Common myeloid progenitor, CD34-positive (primary cell): ENCODE measurements around the gene CBX2.
"Not testable (repeated sequence)": the region's sequence is repeated elsewhere in the genome, so short reads cannot be mapped to it uniquely, and the experiment has no call there.

Source experiments
- CTCF ChIA-PET: fragments of 350-600 bp; sonication (Branson Sonifier 250); formaldehyde crosslinking; loops from one replicate; lab custom pipeline; 2021; ENCODE audit warnings: antibody characterized with exemption; lab: Charles Lee
- POLR2A ChIA-PET: fragments of 350-600 bp; sonication (Branson Sonifier 250); formaldehyde crosslinking; loops from one replicate; lab custom pipeline; 2021; ENCODE audit warnings: antibody characterized with exemption; lab: Charles Lee
- DNase-seq, 3 donors: peaks; one replicate each; pipeline versions ENCODE4 v3.0.0 to v3.0.0-alpha.2; 2013
- H3K27ac ChIP-seq, 2 experiments: 1 replicate in 1 of 2; 2 replicates in 1 of 2; pipeline ENCODE4 v1.7.0; 2013; ENCODE audit warnings: inconsistent platforms in 2 of 2, low read length in 2 of 2, mild to moderate bottlenecking in 2 of 2, low read depth in 1 of 2, moderate library complexity in 1 of 2; ENCODE audit not compliant: severe bottlenecking in 2 of 2, insufficient read depth in 1 of 2, poor library complexity in 1 of 2
- H3K27me3 ChIP-seq, 5 experiments: replicated peaks in 2 of 5; 1 replicate in 3 of 5; 2 replicates in 2 of 5; pipeline versions ENCODE4 v1.6.1 to v1.7.0; 2013; ENCODE audit warnings: low read length in 4 of 5, mild to moderate bottlenecking in 2 of 5, moderate library complexity in 2 of 5, inconsistent platforms in 1 of 5; ENCODE audit not compliant: insufficient read depth in 5 of 5, control insufficient read depth in 4 of 5
- H3K36me3 ChIP-seq, 4 experiments: 1 replicate in 2 of 4; 2 replicates in 2 of 4; pipeline versions ENCODE4 v1.6.1 to v1.7.0; 2013; ENCODE audit warnings: low read length in 3 of 4, control low read depth in 1 of 4, mild to moderate bottlenecking in 1 of 4; ENCODE audit not compliant: control insufficient read depth in 4 of 4, insufficient read depth in 4 of 4
- H3K4me1 ChIP-seq, 4 experiments: 1 replicate in 3 of 4; 2 replicates in 1 of 4; pipeline versions ENCODE4 v1.6.1 to v1.7.1; 2013; ENCODE audit warnings: low read length in 3 of 4, mild to moderate bottlenecking in 3 of 4, control low read depth in 1 of 4, inconsistent platforms in 1 of 4, moderate library complexity in 1 of 4; ENCODE audit not compliant: control insufficient read depth in 4 of 4, insufficient read depth in 4 of 4; ENCODE audit errors: control extremely low read depth in 1 of 4
- H3K4me3 ChIP-seq, 7 experiments: 1 replicate in 4 of 7; 2 replicates in 3 of 7; pipeline versions ENCODE4 v1.5.1 to v1.7.0; 2013; ENCODE audit warnings: mild to moderate bottlenecking in 7 of 7, low read length in 6 of 7, moderate library complexity in 6 of 7, inconsistent platforms in 2 of 7, low read depth in 2 of 7, control low read depth in 1 of 7; ENCODE audit not compliant: insufficient read depth in 4 of 7, control insufficient read depth in 1 of 7; ENCODE audit errors: extremely low read depth in 1 of 7
- H3K9me3 ChIP-seq, 5 experiments: 1 replicate in 4 of 5; 2 replicates in 1 of 5; pipeline versions ENCODE4 v1.6.1 to v1.7.1; 2013; ENCODE audit warnings: low read length in 4 of 5, mild to moderate bottlenecking in 2 of 5, inconsistent platforms in 1 of 5, low read depth in 1 of 5, moderate library complexity in 1 of 5; ENCODE audit not compliant: control insufficient read depth in 4 of 5, insufficient read depth in 2 of 5; ENCODE audit errors: control extremely low read depth in 1 of 5
- WGBS: methylation state at CpG from one replicate; pipeline ENCODE4 v1.1.5; 2013; ENCODE audit not compliant: insufficient coverage; 5-methylcytosine and 5-hydroxymethylcytosine counted together

Gene CBX2

GRCh38 chr17:79749156-79749815, 28.7 kb upstream of the CBX2 start:
- no peaks in the 10 kb centered on the region for H3K9me3 ChIP-seq
- POLR2A ChIA-PET, result no interaction called here
- H3K4me1 ChIP-seq, result peaks cover 0 to 29% (median 18%) of the 10 kb centered on the region in 4 experiments
- CTCF ChIA-PET, result interaction anchor here (1.2 kb wide), 1 partner anchor 62 kb away, joined by 5 read pairs; no protein-coding TSS in a partner anchor
- no peak overlapping the region for H3K4me3 ChIP-seq
- peaks cover 0 to 73% (median 32%) of the 10 kb centered on the region in 5 experiments for H3K27me3 ChIP-seq
- no peak for DNase-seq
- WGBS, result 76% methylated on average over 3 of the region's 3 CpGs
- H3K27ac ChIP-seq, result no peak overlapping the region
- H3K36me3 ChIP-seq, result no peaks in the 10 kb centered on the region

GRCh38 chr17:79749958-79750357, 28.0 kb upstream of the CBX2 start:
- H3K9me3 ChIP-seq, result no peaks in the 10 kb centered on the region
- H3K27me3 ChIP-seq, result peaks cover 0 to 76% (median 32%) of the 10 kb centered on the region in 5 experiments
- no peak overlapping the region for H3K27ac ChIP-seq
- no peaks in the 10 kb centered on the region for H3K36me3 ChIP-seq
- ChIA-PET POLR2A (no interaction called here), CTCF (interaction anchor here (1.2 kb wide), 1 partner anchor 61 kb away, joined by 5 read pairs; no protein-coding TSS in a partner anchor)
- WGBS, result no CpG with 5 or more reads among the region's 3 CpGs
- no peak for DNase-seq
- H3K4me3 ChIP-seq, result no peak overlapping the region
- H3K4me1 ChIP-seq, result peaks cover 0 to 29% (median 18%) of the 10 kb centered on the region in 4 experiments

GRCh38 chr17:79750650-79751545, 27.1 kb upstream of the CBX2 start:
- Histone ChIP-seq H3K4me1 (peaks cover 0 to 24% (median 16%) of the 10 kb centered on the region in 4 experiments), H3K36me3 (no peaks in the 10 kb centered on the region), H3K4me3 (no peak overlapping the region), H3K27me3 (peaks cover 0 to 76% (median 32%) of the 10 kb centered on the region in 5 experiments), H3K27ac (no peak overlapping the region), H3K9me3 (no peaks in the 10 kb centered on the region)
- CTCF ChIA-PET, result interaction anchor here (1.1 kb wide), 1 partner anchor 9 kb away, joined by 3 read pairs; no protein-coding TSS in a partner anchor
- no peak for DNase-seq
- 91% methylated on average over 7 of the region's 13 CpGs for WGBS
- POLR2A ChIA-PET, result interaction anchor here (0.6 to 0.8 kb wide), 2 partner anchors 18 to 75 kb away, joined by 3 to 4 read pairs; no protein-coding TSS in a partner anchor

GRCh38 chr17:79752175-79752574, 25.8 kb upstream of the CBX2 start:
- Histone ChIP-seq H3K36me3 (no peaks in the 10 kb centered on the region), H3K9me3 (no peaks in the 10 kb centered on the region), H3K4me3 (peak overlapping the region in 1 of 7 experiments; percentile 28), H3K4me1 (peaks cover 0 to 17% (median 9%) of the 10 kb centered on the region in 4 experiments), H3K27me3 (peaks cover 0 to 71% (median 27%) of the 10 kb centered on the region in 5 experiments), H3K27ac (no peak overlapping the region)
- WGBS, result 15% methylated on average over 9 of the region's 13 CpGs
- ChIA-PET POLR2A (no interaction called here), CTCF (interaction anchor here (1.0 to 1.6 kb wide), 4 partner anchors 8 to 59 kb away, joined by 3 to 5 read pairs (median 3); no protein-coding TSS in a partner anchor)
- DNase-seq, result peak; percentile 57 to 81 (median 76)

- peaks cover 0 to 5% (median 1%) of the 10 kb centered on the region in 4 experiments for H3K4me1 ChIP-seq
- whole genome bisulfite sequencing, result 87% methylated on average over 12 of the region's 12 CpGs
- no peak overlapping the region for H3K27ac ChIP-seq
- no peak for DNase-seq
- no peaks in the 10 kb centered on the region for H3K9me3 ChIP-seq
- H3K36me3 ChIP-seq, result no peaks in the 10 kb centered on the region
- no peak overlapping the region for H3K4me3 ChIP-seq
- ChIA-PET CTCF (no interaction called here), POLR2A (no interaction called here)
- H3K27me3 ChIP-seq, result peaks cover 0 to 50% (median 20%) of the 10 kb centered on the region in 5 experiments
Measured at GRCh38 chr17:79754370-79754769, 23.6 kb upstream of the CBX2 start.

- POLR2A ChIA-PET, H3K27ac ChIP-seq, DNase-seq, H3K4me1 ChIP-seq, H3K9me3 ChIP-seq, CTCF ChIA-PET, H3K4me3 ChIP-seq, H3K36me3 ChIP-seq: not testable (repeated sequence)
- H3K27me3 ChIP-seq, result peaks cover 0 to 44% (median 15%) of the 10 kb centered on the region in 5 experiments
- 96% methylated on average over 9 of the region's 9 CpGs for WGBS
Measured at GRCh38 chr17:79754903-79755302, 23.0 kb upstream of the CBX2 start.
